HepG2 (cell line): ENCODE measurements around the gene RBBP8NL. TPM values are rescaled to one million over a fixed set of nuclear protein-coding genes. Genes with fewer than 3 reads are reported as not detected.

ENCODE experiments used
- MED13 ChIP-seq: sonication (generic); formaldehyde crosslinking; IDR thresholded peaks from 2 replicates; pipeline ENCODE4 v1.5.0; 2020; ENCODE audit warnings: missing genetic modification reagents
- NFE2L1 ChIP-seq: sonication (generic); formaldehyde crosslinking; IDR thresholded peaks from 2 replicates; pipeline ENCODE4 v1.4.0; 2020; ENCODE audit warnings: missing genetic modification reagents, mild to moderate bottlenecking, borderline replicate concordance
- NFRKB ChIP-seq: fragments of 450-650 bp; IDR thresholded peaks from 2 replicates; pipeline ENCODE4 v1.6.1; 2017
- PRMT3 ChIP-seq: sonication (generic); formaldehyde crosslinking; IDR thresholded peaks from 2 replicates; pipeline ENCODE4 v1.8.1; 2022; ENCODE audit warnings: low read depth, mild to moderate bottlenecking, moderate library complexity, missing genetic modification reagents, borderline replicate concordance
- TBP ChIP-seq: sonication (generic); formaldehyde crosslinking; IDR thresholded peaks from 2 replicates; pipeline ENCODE4 v1.5.0; 2020; ENCODE audit warnings: missing genetic modification reagents
- ZMAT3 ChIP-seq: sonication (generic); formaldehyde crosslinking; conservative IDR thresholded peaks from 2 replicates; pipeline ENCODE4 v1.7.0; 2021; ENCODE audit warnings: missing genetic modification reagents
- ZNF10 ChIP-seq: sonication (generic); formaldehyde crosslinking; IDR thresholded peaks from 2 replicates; pipeline ENCODE4 v1.4.0; 2020; ENCODE audit warnings: mild to moderate bottlenecking, low read depth, missing genetic modification reagents, borderline replicate concordance
- ZNF337 ChIP-seq: sonication (generic); formaldehyde crosslinking; IDR thresholded peaks from 2 replicates; pipeline ENCODE4 v1.5.1; 2020; ENCODE audit warnings: missing genetic modification reagents, low read depth, mild to moderate bottlenecking, borderline replicate concordance
- ZNF674 ChIP-seq: sonication (generic); formaldehyde crosslinking; IDR thresholded peaks from 2 replicates; pipeline ENCODE4 v1.5.0; 2020; ENCODE audit warnings: low read depth, mild to moderate bottlenecking, missing genetic modification reagents
- ZNF792 ChIP-seq: IDR thresholded peaks from 2 replicates; pipeline ENCODE4 v1.6.1; 2016
- polyA plus RNA-seq, 8 experiments: library from polyadenylated mRNA; depleted of rRNA in 3 of 8; stranded (reverse) in 7 of 8; unstranded in 1 of 8; fragments of >200 nt; fragmentation: Illumina TruSeq in 4 of 8; extraction: Trizol in 4 of 8; gene quantifications; 2 replicates each; pipeline versions ENCODE4 v1.2.1 to v1.2.3, GENCODE V29; 2011 to 2016; ENCODE audit warnings: low read depth in 4 of 8, missing spikeins in 1 of 8, mixed read lengths in 1 of 8; ENCODE audit not compliant: insufficient read depth in 1 of 8
- total RNA-seq, 5 experiments: library from RNA; depleted of rRNA; stranded (reverse); fragments of >200 nt; fragmentation: Illumina TruSeq; extraction: Trizol; gene quantifications; 2 replicates each; pipeline ENCODE4 v1.2.3, GENCODE V29; 2016; ENCODE audit warnings: low read depth in 1 of 5
- TF ChIP-seq, protein P1 (sequence below): sonication (generic); formaldehyde crosslinking; IDR thresholded peaks from 2 replicates; pipeline ENCODE4 v1.5.0; 2020; ENCODE audit warnings: mild to moderate bottlenecking, missing genetic modification reagents, borderline replicate concordance
- TF ChIP-seq, protein P2 (sequence below): sonication (generic); formaldehyde crosslinking; IDR thresholded peaks from 2 replicates; pipeline ENCODE4 v1.4.0; 2020; ENCODE audit warnings: missing genetic modification reagents, borderline replicate concordance
- TF ChIP-seq, protein P3 (sequence below): IDR thresholded peaks from 2 replicates; pipeline ENCODE4 v1.6.1; 2018; ENCODE audit warnings: missing genetic modification reagents, mild to moderate bottlenecking, missing compliant biosample characterization
- TF ChIP-seq, protein P4 (sequence below): sonication (generic); formaldehyde crosslinking; IDR thresholded peaks from 2 replicates; pipeline ENCODE4 v1.4.0; 2020; ENCODE audit warnings: mild to moderate bottlenecking, missing genetic modification reagents
- TF ChIP-seq, protein P5 (sequence below): sonication (generic); formaldehyde crosslinking; IDR thresholded peaks from 2 replicates; pipeline ENCODE4 v1.5.0; 2020; ENCODE audit warnings: missing genetic modification reagents

RBBP8NL gene
- total and polyA plus RNA-seq, 2 of the 13 experiments (the other 11 are each of a cell fraction or from before 2014, with no cell fraction given), result 0.69 to 0.86 TPM

DNA sequence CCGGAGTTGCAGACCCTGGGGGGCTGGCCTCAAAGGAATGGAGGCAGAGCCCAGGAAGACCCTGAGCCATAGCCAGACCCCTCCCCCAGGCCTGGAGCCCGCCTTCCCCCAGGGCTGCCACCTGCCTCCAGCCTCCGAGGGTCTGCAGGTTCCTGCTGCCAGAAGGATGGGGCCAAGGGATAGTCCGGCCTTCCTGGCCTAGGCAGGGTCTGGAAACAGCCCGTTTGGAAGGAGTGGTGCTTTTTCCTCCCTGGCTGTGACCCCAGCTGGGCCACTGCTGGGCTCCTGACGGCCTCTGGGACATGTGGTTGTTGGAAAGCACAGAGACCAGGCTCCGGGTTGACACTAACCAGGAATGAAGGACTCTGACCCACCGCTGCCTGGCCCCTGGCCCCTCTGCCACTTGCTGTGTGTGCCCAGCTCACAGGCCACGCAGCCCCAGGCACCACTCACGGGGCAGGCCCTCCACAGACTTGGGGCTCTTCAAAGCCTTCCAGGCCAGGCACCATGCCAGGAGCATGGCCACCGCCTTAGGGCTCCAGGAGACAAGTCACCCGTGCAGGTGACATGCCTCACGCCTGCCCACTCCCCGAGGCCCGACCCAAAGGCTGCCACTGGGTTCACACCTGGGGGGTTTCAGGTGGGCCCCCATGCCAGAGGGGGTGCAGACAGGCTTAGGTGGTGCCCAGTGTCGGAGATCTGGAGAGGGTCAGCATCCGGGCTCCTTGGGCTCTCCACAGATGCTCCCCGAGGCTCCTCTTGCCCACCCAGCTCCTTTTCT, 56.3 kb downstream of the RBBP8NL start (continued):
- TF ChIP-seq, protein P1, sequence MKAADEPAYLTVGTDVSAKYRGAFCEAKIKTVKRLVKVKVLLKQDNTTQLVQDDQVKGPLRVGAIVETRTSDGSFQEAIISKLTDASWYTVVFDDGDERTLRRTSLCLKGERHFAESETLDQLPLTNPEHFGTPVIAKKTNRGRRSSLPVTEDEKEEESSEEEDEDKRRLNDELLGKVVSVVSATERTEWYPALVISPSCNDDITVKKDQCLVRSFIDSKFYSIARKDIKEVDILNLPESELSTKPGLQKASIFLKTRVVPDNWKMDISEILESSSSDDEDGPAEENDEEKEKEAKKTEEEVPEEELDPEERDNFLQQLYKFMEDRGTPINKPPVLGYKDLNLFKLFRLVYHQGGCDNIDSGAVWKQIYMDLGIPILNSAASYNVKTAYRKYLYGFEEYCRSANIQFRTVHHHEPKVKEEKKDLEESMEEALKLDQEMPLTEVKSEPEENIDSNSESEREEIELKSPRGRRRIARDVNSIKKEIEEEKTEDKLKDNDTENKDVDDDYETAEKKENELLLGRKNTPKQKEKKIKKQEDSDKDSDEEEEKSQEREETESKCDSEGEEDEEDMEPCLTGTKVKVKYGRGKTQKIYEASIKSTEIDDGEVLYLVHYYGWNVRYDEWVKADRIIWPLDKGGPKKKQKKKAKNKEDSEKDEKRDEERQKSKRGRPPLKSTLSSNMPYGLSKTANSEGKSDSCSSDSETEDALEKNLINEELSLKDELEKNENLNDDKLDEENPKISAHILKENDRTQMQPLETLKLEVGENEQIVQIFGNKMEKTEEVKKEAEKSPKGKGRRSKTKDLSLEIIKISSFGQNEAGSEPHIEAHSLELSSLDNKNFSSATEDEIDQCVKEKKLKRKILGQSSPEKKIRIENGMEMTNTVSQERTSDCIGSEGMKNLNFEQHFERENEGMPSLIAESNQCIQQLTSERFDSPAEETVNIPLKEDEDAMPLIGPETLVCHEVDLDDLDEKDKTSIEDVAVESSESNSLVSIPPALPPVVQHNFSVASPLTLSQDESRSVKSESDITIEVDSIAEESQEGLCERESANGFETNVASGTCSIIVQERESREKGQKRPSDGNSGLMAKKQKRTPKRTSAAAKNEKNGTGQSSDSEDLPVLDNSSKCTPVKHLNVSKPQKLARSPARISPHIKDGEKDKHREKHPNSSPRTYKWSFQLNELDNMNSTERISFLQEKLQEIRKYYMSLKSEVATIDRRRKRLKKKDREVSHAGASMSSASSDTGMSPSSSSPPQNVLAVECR (CRISPR knock-in tag), result peak; percentile 65; the same call in 1 of the 2 replicates
- no peak for TF ChIP-seq NFRKB
- TF ChIP-seq, protein P2, sequence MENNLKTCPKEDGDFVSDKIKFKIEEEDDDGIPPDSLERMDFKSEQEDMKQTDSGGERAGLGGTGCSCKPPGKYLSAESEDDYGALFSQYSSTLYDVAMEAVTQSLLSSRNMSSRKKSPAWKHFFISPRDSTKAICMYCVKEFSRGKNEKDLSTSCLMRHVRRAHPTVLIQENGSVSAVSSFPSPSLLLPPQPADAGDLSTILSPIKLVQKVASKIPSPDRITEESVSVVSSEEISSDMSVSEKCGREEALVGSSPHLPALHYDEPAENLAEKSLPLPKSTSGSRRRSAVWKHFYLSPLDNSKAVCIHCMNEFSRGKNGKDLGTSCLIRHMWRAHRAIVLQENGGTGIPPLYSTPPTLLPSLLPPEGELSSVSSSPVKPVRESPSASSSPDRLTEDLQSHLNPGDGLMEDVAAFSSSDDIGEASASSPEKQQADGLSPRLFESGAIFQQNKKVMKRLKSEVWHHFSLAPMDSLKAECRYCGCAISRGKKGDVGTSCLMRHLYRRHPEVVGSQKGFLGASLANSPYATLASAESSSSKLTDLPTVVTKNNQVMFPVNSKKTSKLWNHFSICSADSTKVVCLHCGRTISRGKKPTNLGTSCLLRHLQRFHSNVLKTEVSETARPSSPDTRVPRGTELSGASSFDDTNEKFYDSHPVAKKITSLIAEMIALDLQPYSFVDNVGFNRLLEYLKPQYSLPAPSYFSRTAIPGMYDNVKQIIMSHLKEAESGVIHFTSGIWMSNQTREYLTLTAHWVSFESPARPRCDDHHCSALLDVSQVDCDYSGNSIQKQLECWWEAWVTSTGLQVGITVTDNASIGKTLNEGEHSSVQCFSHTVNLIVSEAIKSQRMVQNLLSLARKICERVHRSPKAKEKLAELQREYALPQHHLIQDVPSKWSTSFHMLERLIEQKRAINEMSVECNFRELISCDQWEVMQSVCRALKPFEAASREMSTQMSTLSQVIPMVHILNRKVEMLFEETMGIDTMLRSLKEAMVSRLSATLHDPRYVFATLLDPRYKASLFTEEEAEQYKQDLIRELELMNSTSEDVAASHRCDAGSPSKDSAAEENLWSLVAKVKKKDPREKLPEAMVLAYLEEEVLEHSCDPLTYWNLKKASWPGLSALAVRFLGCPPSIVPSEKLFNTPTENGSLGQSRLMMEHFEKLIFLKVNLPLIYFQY (CRISPR knock-in tag), result peak; percentile 97
- peak; percentile 72 for TF ChIP-seq ZMAT3 (CRISPR knock-in tag)
- TF ChIP-seq MED13 (CRISPR knock-in tag), result no peak
- TF ChIP-seq NFE2L1, result peak; percentile 79; the same call in 1 of the 2 replicates
- no peak for TF ChIP-seq ZNF337
- TF ChIP-seq ZNF674 (CRISPR knock-in tag), result 0 out of 2 replicates have a peak, but pooled peaks have one; percentile 63
- TF ChIP-seq, protein P3, sequence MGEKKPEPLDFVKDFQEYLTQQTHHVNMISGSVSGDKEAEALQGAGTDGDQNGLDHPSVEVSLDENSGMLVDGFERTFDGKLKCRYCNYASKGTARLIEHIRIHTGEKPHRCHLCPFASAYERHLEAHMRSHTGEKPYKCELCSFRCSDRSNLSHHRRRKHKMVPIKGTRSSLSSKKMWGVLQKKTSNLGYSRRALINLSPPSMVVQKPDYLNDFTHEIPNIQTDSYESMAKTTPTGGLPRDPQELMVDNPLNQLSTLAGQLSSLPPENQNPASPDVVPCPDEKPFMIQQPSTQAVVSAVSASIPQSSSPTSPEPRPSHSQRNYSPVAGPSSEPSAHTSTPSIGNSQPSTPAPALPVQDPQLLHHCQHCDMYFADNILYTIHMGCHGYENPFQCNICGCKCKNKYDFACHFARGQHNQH, result peak; percentile 55
- TF ChIP-seq TBP, result no peak
- TF ChIP-seq ZNF792 (CRISPR knock-in tag), result peak; percentile 61; the same call in 1 of the 2 replicates
- TF ChIP-seq, protein P4, sequence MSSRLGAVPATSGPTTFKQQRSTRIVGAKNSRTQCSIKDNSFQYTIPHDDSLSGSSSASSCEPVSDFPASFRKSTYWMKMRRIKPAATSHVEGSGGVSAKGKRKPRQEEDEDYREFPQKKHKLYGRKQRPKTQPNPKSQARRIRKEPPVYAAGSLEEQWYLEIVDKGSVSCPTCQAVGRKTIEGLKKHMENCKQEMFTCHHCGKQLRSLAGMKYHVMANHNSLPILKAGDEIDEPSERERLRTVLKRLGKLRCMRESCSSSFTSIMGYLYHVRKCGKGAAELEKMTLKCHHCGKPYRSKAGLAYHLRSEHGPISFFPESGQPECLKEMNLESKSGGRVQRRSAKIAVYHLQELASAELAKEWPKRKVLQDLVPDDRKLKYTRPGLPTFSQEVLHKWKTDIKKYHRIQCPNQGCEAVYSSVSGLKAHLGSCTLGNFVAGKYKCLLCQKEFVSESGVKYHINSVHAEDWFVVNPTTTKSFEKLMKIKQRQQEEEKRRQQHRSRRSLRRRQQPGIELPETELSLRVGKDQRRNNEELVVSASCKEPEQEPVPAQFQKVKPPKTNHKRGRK (CRISPR knock-in tag), result 0 out of 2 replicates have a peak, but pooled peaks have one; percentile 30
- TF ChIP-seq, protein P5, sequence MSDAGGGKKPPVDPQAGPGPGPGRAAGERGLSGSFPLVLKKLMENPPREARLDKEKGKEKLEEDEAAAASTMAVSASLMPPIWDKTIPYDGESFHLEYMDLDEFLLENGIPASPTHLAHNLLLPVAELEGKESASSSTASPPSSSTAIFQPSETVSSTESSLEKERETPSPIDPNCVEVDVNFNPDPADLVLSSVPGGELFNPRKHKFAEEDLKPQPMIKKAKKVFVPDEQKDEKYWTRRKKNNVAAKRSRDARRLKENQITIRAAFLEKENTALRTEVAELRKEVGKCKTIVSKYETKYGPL, result no peak
- no peak for TF ChIP-seq ZNF10 (CRISPR knock-in tag)
- no peak for TF ChIP-seq PRMT3 (CRISPR knock-in tag)
